Measurements from ENCODE around the gene C1QTNF6. TPM values are rescaled to one million over a fixed set of nuclear protein-coding genes. Genes with fewer than 3 reads are reported as not detected.

The C1QTNF6 gene
- total and polyA plus RNA-seq, 2 donors (not counting 3 experiments of a cell fraction or from before 2014, with no cell fraction given) = 20.2 to 27.6 TPM

GRCh38 chr22:37144180-37144554 is 43.9 kb downstream of the C1QTNF6 start:
- no TSS peak for BruUV-seq (replicated peaks)

More at GRCh38 chr22:37144180-37144554, 43.9 kb downstream of the C1QTNF6 start:
- Histone ChIP-seq H3K4me2 (ENCODE audit: insufficient read depth, low read length) (no peak overlapping the region), H3K27me3 (ENCODE audit: control insufficient read depth in 2 of 2, insufficient read depth in 2 of 2, low read length in 2 of 2) (peaks cover 0 to 2% of the 10 kb centered on the region in 2 experiments), H2AFZ (ENCODE audit: low read depth, low read length) (no peak overlapping the region), H3K27ac (ENCODE audit: insufficient read depth, low read depth, low read length) (no peak overlapping the region), H3K9me1 (replicated peaks; ENCODE audit: control insufficient read depth, extremely low read depth, insufficient read depth, low read length) (no peaks in the 10 kb centered on the region), H3K9ac (replicated peaks; ENCODE audit: extremely low read depth, insufficient read depth, low read length) (no peak overlapping the region), H3K36me3 (ENCODE audit: control insufficient read depth in 2 of 2, extremely low read depth in 1 of 2, insufficient read depth in 2 of 2, low read length in 2 of 2) (no peaks in the 10 kb centered on the region), H4K20me1 (replicated peaks; ENCODE audit: control insufficient read depth, extremely low read depth, insufficient read depth, low read length) (no peaks in the 10 kb centered on the region), H3K79me2 (ENCODE audit: control insufficient read depth, insufficient read depth, low read length) (no peaks in the 10 kb centered on the region), H3K4me1 (ENCODE audit: control insufficient read depth, extremely low read depth, insufficient read depth, low read length) (no peaks in the 10 kb centered on the region), H3K4me3 (replicated peaks in 1 of 3; ENCODE audit: insufficient read depth in 1 of 3, low read depth in 1 of 3, low read length in 3 of 3) (no peak overlapping the region), H3K9me3 (replicated peaks; ENCODE audit: control insufficient read depth, insufficient read depth, low read length) (no peaks in the 10 kb centered on the region)
- ChIA-PET CTCF (interaction anchor here (1.0 kb wide), 1 partner anchor 64 kb away, joined by 3 read pairs; no protein-coding TSS in a partner anchor), POLR2A (no interaction called here)
- intact Hi-C loops (cut with micrococcal nuclease) (no loop called here), dilution Hi-C loops (cut with MboI; ENCODE audit: extremely low pct_ligation_motif_present, low sequenced_read_pairs) (no loop called here)
- no peak for TF ChIP-seq MYC (IDR thresholded peaks at IDR 0.05; ENCODE audit: low read depth, low read length)
- TF ChIP-seq POLR2A (IDR thresholded peaks at IDR 0.05; ENCODE audit: low read depth, low read length) = no peak
- no peak for TF ChIP-seq JUN (IDR thresholded peaks at IDR 0.05; ENCODE audit: borderline replicate concordance, insufficient read depth, insufficient read length, low read depth)
- no peak for TF ChIP-seq POLR2AphosphoS5 (IDR thresholded peaks at IDR 0.05; ENCODE audit: insufficient read depth, low read depth, low read length)
- no peak for TF ChIP-seq MAX (IDR thresholded peaks at IDR 0.05; ENCODE audit: insufficient read depth, insufficient read length)
- TF ChIP-seq GATA2 (IDR thresholded peaks at IDR 0.05; ENCODE audit: insufficient read depth, insufficient read length, low read depth, low read length) = no peak
- no peak for TF ChIP-seq EZH2 (IDR thresholded peaks at IDR 0.05; ENCODE audit: borderline replicate concordance, low read depth, low read length, severe bottlenecking)
- no peak for TF ChIP-seq CTCF (IDR thresholded peaks at IDR 0.05; ENCODE audit: extremely low read depth in 1 of 2, insufficient read depth in 1 of 2, low read depth in 1 of 2, low read length in 2 of 2)
- TF ChIP-seq FOS (IDR thresholded peaks at IDR 0.05; ENCODE audit: borderline replicate concordance, insufficient read depth, low read length) = no peak
- no peak for DNase-seq (ENCODE audit: low read depth, low spot score)
- FAIRE-seq = no peak

All from endothelial cell of umbilical vein (primary cell).